Ishikawa (cell line): Measurements from ENCODE around the gene C2orf92.

ENCODE experiments used
- CEBPB ChIP-seq: IDR thresholded peaks from 2 replicates; pipeline ENCODE4 v1.6.1; 2012
- CREB1 ChIP-seq: IDR thresholded peaks from 2 replicates; pipeline ENCODE4 v1.6.1; 2012; ENCODE audit warnings: low read depth
- EGR1 ChIP-seq: IDR thresholded peaks from 2 replicates; pipeline ENCODE4 v1.6.1; 2012
- EP300 ChIP-seq: IDR thresholded peaks from 2 replicates; pipeline ENCODE4 v1.6.1; 2012; ENCODE audit warnings: borderline replicate concordance
- FOXM1 ChIP-seq: IDR thresholded peaks from 2 replicates; pipeline ENCODE4 v1.6.1; 2012; ENCODE audit warnings: low read depth, borderline replicate concordance
- NFIC ChIP-seq: IDR thresholded peaks from 2 replicates; pipeline ENCODE4 v1.6.1; 2012
- RAD21 ChIP-seq: IDR thresholded peaks from 2 replicates; pipeline ENCODE4 v1.6.1; 2012; ENCODE audit warnings: low read depth
- TAF1 ChIP-seq: IDR thresholded peaks from 2 replicates; pipeline ENCODE4 v1.6.1; 2012; ENCODE audit warnings: low read depth, mild to moderate bottlenecking
- TCF12 ChIP-seq: IDR thresholded peaks from 2 replicates; pipeline ENCODE4 v1.6.1; 2012; ENCODE audit warnings: low read depth
- TEAD4 ChIP-seq: IDR thresholded peaks from 2 replicates; pipeline ENCODE4 v1.6.1; 2012
- YY1 ChIP-seq: IDR thresholded peaks from 2 replicates; pipeline ENCODE4 v1.6.1; 2012; ENCODE audit warnings: low read depth
- ZBTB7A ChIP-seq: IDR thresholded peaks from 2 replicates; pipeline ENCODE4 v1.6.1; 2012; ENCODE audit warnings: low read depth
- TF ChIP-seq, protein P1 (sequence below): IDR thresholded peaks from 2 replicates; pipeline ENCODE4 v1.6.1; 2012
- TF ChIP-seq, protein P2 (sequence below): IDR thresholded peaks from 2 replicates; pipeline ENCODE4 v1.6.1; 2012
- TF ChIP-seq, protein P3 (sequence below): IDR thresholded peaks from 2 replicates; pipeline ENCODE4 v1.6.1; 2012; ENCODE audit warnings: low read depth, mild to moderate bottlenecking

The C2orf92 gene

GRCh38 chr2:97735161-97735561 is 65.6 kb downstream of the C2orf92 start:
- TF ChIP-seq TAF1 (no peak), NFIC (no peak), EP300 (no peak), TCF12 (no peak), CREB1 (no peak), YY1 (no peak), CEBPB (no peak), ZBTB7A (no peak), FOXM1 (no peak), TEAD4 (no peak), EGR1 (no peak), RAD21 (no peak)
- TF ChIP-seq, protein P1, sequence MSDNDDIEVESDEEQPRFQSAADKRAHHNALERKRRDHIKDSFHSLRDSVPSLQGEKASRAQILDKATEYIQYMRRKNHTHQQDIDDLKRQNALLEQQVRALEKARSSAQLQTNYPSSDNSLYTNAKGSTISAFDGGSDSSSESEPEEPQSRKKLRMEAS = no peak
- TF ChIP-seq, protein P2, sequence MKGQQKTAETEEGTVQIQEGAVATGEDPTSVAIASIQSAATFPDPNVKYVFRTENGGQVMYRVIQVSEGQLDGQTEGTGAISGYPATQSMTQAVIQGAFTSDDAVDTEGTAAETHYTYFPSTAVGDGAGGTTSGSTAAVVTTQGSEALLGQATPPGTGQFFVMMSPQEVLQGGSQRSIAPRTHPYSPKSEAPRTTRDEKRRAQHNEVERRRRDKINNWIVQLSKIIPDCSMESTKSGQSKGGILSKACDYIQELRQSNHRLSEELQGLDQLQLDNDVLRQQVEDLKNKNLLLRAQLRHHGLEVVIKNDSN = no peak
- TF ChIP-seq, protein P3, sequence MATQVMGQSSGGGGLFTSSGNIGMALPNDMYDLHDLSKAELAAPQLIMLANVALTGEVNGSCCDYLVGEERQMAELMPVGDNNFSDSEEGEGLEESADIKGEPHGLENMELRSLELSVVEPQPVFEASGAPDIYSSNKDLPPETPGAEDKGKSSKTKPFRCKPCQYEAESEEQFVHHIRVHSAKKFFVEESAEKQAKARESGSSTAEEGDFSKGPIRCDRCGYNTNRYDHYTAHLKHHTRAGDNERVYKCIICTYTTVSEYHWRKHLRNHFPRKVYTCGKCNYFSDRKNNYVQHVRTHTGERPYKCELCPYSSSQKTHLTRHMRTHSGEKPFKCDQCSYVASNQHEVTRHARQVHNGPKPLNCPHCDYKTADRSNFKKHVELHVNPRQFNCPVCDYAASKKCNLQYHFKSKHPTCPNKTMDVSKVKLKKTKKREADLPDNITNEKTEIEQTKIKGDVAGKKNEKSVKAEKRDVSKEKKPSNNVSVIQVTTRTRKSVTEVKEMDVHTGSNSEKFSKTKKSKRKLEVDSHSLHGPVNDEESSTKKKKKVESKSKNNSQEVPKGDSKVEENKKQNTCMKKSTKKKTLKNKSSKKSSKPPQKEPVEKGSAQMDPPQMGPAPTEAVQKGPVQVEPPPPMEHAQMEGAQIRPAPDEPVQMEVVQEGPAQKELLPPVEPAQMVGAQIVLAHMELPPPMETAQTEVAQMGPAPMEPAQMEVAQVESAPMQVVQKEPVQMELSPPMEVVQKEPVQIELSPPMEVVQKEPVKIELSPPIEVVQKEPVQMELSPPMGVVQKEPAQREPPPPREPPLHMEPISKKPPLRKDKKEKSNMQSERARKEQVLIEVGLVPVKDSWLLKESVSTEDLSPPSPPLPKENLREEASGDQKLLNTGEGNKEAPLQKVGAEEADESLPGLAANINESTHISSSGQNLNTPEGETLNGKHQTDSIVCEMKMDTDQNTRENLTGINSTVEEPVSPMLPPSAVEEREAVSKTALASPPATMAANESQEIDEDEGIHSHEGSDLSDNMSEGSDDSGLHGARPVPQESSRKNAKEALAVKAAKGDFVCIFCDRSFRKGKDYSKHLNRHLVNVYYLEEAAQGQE = no peak

DNA sequence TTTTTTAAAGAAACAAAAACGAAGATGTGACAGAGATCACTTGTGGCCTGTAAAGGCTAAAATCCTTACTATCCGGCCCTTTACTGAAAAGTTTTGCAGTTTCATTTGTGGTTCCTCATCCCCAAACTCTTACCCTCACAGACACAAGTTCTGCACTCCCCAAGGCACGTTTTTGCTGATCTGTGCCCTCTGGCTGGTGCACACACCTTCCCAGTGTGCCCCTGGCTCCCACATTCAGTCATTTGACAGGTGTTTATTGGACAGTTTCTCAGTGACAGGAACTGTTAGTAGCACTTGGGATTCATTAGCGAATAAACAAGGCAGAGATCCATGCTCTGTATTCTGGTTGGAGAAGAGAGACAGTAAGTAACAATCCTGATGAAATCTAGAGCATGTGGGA is 66.7 kb downstream of the C2orf92 start:
- TF ChIP-seq RAD21 (no peak), EP300 (no peak), TEAD4 (no peak), YY1 (no peak), TCF12 (no peak), ZBTB7A (no peak), CREB1 (no peak), EGR1 (no peak), NFIC (no peak), FOXM1 (no peak), CEBPB (no peak), TAF1 (no peak)
- TF ChIP-seq, protein P1 = no peak
- TF ChIP-seq, protein P2 = no peak
- TF ChIP-seq, protein P3 = no peak

DNA sequence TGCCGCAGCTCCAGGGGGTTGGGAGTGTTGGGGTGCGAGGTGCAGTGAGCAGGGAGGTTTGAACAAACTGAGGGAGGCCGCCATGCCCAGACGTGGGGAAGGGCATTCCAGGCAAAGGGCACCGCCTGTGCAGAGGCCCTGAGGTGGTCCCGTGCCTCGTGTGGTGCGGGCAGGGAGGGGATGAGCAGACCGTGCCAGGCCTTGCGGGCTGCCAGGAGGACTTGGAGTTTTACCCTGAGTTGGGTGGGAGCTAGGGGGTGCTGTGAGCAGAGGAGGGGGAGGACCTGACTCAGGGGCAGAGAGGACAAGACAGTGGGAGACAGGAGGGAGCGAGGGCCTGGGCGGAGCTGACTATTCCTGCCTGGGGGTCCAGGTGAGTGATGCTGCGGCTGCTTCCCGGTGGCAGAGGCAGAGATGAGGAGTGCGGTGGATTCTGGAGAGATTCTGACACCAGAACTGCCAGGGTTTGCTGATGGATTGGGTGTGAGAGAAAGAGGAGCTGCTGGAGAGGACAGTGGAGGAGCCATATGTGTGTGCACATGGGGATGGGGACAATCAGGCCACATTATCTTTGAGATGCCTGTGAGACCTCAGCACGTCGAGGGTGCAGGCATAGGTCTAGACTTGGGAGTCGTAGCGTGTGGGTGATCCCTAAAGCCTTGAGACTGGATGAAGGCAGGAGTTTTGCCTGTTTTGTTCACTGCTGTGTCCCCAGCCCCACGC is 67.3 kb downstream of the C2orf92 start:
- TF ChIP-seq, protein P3 = no peak
- TF ChIP-seq, protein P2 = no peak
- no peak for TF ChIP-seq ZBTB7A
- TF ChIP-seq YY1 = no peak
- no peak for TF ChIP-seq EP300
- TF ChIP-seq NFIC = no peak
- no peak for TF ChIP-seq TCF12
- TF ChIP-seq TAF1 = no peak
- no peak for TF ChIP-seq CEBPB
- no peak for TF ChIP-seq EGR1
- no peak for TF ChIP-seq FOXM1
- no peak for TF ChIP-seq CREB1
- no peak for TF ChIP-seq TEAD4
